ENCODE results near the gene SGMS1. TPM values are rescaled to one million over a fixed set of nuclear protein-coding genes. Genes with fewer than 3 reads are reported as not detected.

The SGMS1 gene
- total RNA-seq, 4 donors from 2014 or later: 153 to 235 (median 186) TPM

GRCh38 chr10:50544095-50544856 lies 79.5 kb downstream of the SGMS1 start:
- DNase-seq (ENCODE audit: low spot score in 2 of 2): no peak
- TF ChIP-seq POLR2A (IDR thresholded peaks at IDR 0.05): no peak
- TF ChIP-seq, protein P1, sequence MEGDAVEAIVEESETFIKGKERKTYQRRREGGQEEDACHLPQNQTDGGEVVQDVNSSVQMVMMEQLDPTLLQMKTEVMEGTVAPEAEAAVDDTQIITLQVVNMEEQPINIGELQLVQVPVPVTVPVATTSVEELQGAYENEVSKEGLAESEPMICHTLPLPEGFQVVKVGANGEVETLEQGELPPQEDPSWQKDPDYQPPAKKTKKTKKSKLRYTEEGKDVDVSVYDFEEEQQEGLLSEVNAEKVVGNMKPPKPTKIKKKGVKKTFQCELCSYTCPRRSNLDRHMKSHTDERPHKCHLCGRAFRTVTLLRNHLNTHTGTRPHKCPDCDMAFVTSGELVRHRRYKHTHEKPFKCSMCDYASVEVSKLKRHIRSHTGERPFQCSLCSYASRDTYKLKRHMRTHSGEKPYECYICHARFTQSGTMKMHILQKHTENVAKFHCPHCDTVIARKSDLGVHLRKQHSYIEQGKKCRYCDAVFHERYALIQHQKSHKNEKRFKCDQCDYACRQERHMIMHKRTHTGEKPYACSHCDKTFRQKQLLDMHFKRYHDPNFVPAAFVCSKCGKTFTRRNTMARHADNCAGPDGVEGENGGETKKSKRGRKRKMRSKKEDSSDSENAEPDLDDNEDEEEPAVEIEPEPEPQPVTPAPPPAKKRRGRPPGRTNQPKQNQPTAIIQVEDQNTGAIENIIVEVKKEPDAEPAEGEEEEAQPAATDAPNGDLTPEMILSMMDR (IDR thresholded peaks at IDR 0.05): no peak
- intact Hi-C loops (cut with DNase I; ENCODE audit: low total_unique reads): no loop called here
- no peak overlapping the region for H3K4me3 ChIP-seq (ENCODE audit: low read depth, poor library complexity, severe bottlenecking)
- WGBS, 2 donors: 80 to 82% methylated on average over 3 of the region's 3 CpGs

DNA sequence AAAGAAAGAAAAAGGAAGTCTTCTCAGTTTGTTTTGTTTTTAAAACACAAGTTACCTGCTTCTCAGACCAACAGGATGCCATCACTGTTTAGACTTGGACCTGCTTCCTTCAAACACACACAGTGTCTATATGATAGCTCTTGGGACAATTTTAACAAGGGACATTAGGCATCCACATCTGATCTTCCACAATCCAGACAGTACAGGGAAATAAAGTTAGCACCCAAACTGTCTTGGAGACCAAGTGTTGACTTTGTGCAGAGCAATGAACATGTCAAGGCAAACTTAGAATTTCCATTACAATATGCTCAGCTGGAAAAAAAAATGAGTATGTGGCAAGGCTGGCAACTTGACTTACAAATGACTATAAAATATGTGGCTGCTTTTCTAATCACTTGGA lies 80.9 kb downstream of the SGMS1 start:
- TF ChIP-seq, protein P1 (IDR thresholded peaks at IDR 0.05): no peak
- TF ChIP-seq POLR2A (IDR thresholded peaks at IDR 0.05): no peak
- no peak for DNase-seq (ENCODE audit: low spot score in 2 of 2)
- intact Hi-C loops (cut with DNase I; ENCODE audit: low total_unique reads): no loop called here
- H3K4me3 ChIP-seq (ENCODE audit: low read depth, poor library complexity, severe bottlenecking): no peak overlapping the region

DNA sequence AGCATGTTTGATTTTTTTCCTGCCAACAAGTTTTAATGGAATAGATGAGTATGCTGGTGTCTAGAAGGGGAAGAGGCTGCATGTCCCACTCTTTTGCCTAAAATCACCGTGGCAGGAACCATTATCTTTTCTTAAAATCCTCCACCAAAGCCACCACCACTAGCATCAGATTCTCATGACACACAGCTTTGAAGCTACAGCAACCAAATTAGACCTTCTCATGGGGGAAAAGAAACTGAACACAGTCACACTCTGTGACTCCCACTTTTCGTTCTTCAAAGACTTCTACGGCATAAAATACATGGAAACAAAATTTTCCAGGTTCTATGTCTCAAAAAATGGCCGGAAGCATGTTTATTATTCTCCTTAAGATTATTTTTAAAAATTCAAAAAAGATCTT lies 81.8 kb downstream of the SGMS1 start:
- no peak overlapping the region for H3K4me3 ChIP-seq (ENCODE audit: low read depth, poor library complexity, severe bottlenecking)
- intact Hi-C loops (cut with DNase I; ENCODE audit: low total_unique reads): no loop called here
- no peak for DNase-seq (ENCODE audit: low spot score in 2 of 2)
- no peak for TF ChIP-seq POLR2A (IDR thresholded peaks at IDR 0.05)
- TF ChIP-seq, protein P1 (IDR thresholded peaks at IDR 0.05): no peak
- WGBS, 2 donors: 64 to 72% methylated on average over 4 of the region's 4 CpGs

DNA sequence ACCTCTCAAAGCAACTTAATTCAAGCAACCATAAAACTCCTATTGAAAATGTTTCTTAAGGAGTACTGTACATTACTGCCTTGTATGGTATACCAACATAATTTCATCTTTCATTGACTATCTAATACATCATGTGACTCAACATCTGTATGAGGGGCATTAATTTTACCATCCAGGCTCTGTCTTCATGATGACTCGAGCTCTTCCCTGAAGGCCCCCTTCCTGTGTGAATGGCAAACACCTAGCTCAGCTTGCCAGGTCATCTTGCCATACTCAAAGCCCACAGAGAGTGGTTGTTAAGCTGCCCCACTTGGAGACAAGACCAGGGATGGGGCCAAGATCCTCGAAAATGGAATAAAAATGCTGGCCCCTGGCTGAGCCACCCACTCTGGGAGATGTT lies 82.4 kb downstream of the SGMS1 start:
- intact Hi-C loops (cut with DNase I; ENCODE audit: low total_unique reads): no loop called here
- TF ChIP-seq, protein P1 (IDR thresholded peaks at IDR 0.05): no peak
- no peak for TF ChIP-seq POLR2A (IDR thresholded peaks at IDR 0.05)
- H3K4me3 ChIP-seq (ENCODE audit: low read depth, poor library complexity, severe bottlenecking): no peak overlapping the region
- WGBS, 2 donors: 74 to 80% methylated on average over 2 of the region's 2 CpGs
- no peak for DNase-seq (ENCODE audit: low spot score in 2 of 2)

DNA sequence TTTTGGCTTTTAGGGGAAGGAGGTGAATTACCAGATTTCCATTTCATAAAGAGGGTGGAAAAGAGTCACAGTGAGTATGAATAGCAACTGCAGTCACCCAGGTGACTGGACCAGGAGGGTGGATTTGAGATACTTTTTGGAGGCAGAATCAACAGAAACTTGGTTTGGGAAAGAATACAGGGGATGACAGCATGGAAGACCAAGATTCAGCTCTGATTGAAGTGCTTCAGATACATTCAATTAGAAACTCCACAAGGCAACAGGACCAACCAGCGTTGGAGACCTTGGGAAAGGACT lies 83.0 kb downstream of the SGMS1 start:
- TF ChIP-seq, protein P1 (IDR thresholded peaks at IDR 0.05): no peak
- TF ChIP-seq POLR2A (IDR thresholded peaks at IDR 0.05): no peak
- 92 to 98% methylated on average over 1 of the region's 1 CpG for WGBS, 2 donors
- no peak for DNase-seq (ENCODE audit: low spot score in 2 of 2)

More for the DNA sequence above, 83.0 kb downstream of the SGMS1 start:
- H3K4me3 ChIP-seq (ENCODE audit: low read depth, poor library complexity, severe bottlenecking): no peak overlapping the region
- intact Hi-C loops (cut with DNase I; ENCODE audit: low total_unique reads): no loop called here
